CD14-positive monocyte (primary cell): ENCODE results near the gene C10orf67. TPM values are rescaled to one million over a fixed set of nuclear protein-coding genes. Genes with fewer than 3 reads are reported as not detected.

Experiments
- DNase-seq, 3 donors: peaks; one replicate each; pipeline ENCODE4 v3.0.0-alpha.2; 2011 to 2022
- H2AFZ ChIP-seq: 2 replicates; pipeline ENCODE4 v1.6.0; 2012; ENCODE audit warnings: mild to moderate bottlenecking, low read depth, low read length, inconsistent platforms; ENCODE audit not compliant: insufficient read depth, poor library complexity, severe bottlenecking
- H3K27ac ChIP-seq, 2 donors: 1 replicate in 1 of 2; 2 replicates in 1 of 2; pipeline ENCODE4 v1.5.1; 2012 to 2013; ENCODE audit warnings: low read length in 2 of 2, control low read depth in 1 of 2, inconsistent platforms in 1 of 2, low read depth in 1 of 2, mild to moderate bottlenecking in 1 of 2
- H3K27me3 ChIP-seq, 2 donors: one replicate each; pipeline versions ENCODE4 v1.6.0 to v1.6.1; 2011 to 2013; ENCODE audit warnings: low read length in 2 of 2; ENCODE audit not compliant: control insufficient read depth in 2 of 2, insufficient read depth in 2 of 2
- H3K36me3 ChIP-seq, 2 donors: replicated peaks in 1 of 2; 1 replicate in 1 of 2; 2 replicates in 1 of 2; pipeline versions ENCODE4 v1.5.1 to v1.6.1; 2012 to 2013; ENCODE audit warnings: low read length in 2 of 2, control low read depth in 1 of 2, inconsistent platforms in 1 of 2, mild to moderate bottlenecking in 1 of 2; ENCODE audit not compliant: insufficient read depth in 2 of 2, control insufficient read depth in 1 of 2
- H3K4me1 ChIP-seq, 2 donors: 1 replicate in 1 of 2; 2 replicates in 1 of 2; pipeline versions ENCODE4 v1.5.1 to v1.6.1; 2012 to 2013; ENCODE audit warnings: low read length in 2 of 2, control low read depth in 1 of 2, inconsistent platforms in 1 of 2, mild to moderate bottlenecking in 1 of 2, moderate library complexity in 1 of 2; ENCODE audit not compliant: insufficient read depth in 2 of 2, control insufficient read depth in 1 of 2
- H3K4me2 ChIP-seq: replicated peaks from 2 replicates; pipeline ENCODE3; 2012; ENCODE audit warnings: low read length, moderate library complexity, mild to moderate bottlenecking; ENCODE audit not compliant: poor library complexity, severe bottlenecking; ENCODE audit errors: extremely low read depth
- H3K4me3 ChIP-seq, 3 experiments: fragments of 200-600 bp in 1 of 3; sonication (generic) in 1 of 3; replicated peaks in 1 of 3; 1 replicate in 2 of 3; 2 replicates in 1 of 3; pipeline ENCODE4 v1.5.1; 2011 to 2013; ENCODE audit warnings: low read length in 3 of 3, mild to moderate bottlenecking in 3 of 3, control low read depth in 2 of 3, low read depth in 2 of 3, inconsistent platforms in 1 of 3, moderate library complexity in 1 of 3
- H3K79me2 ChIP-seq: 2 replicates; pipeline ENCODE4 v1.6.0; 2012; ENCODE audit warnings: mild to moderate bottlenecking, control low read depth, inconsistent platforms, low read length, moderate library complexity; ENCODE audit not compliant: insufficient read depth
- H3K9ac ChIP-seq: 2 replicates; pipeline ENCODE4 v1.6.0; 2017; ENCODE audit warnings: low read length, mild to moderate bottlenecking; ENCODE audit not compliant: insufficient read depth, poor library complexity, severe bottlenecking
- H3K9me3 ChIP-seq, 2 donors: replicated peaks in 1 of 2; 1 replicate in 1 of 2; 2 replicates in 1 of 2; pipeline versions ENCODE4 v1.5.1 to v1.6.1; 2012 to 2013; ENCODE audit warnings: low read length in 2 of 2, control low read depth in 1 of 2; ENCODE audit not compliant: control insufficient read depth in 1 of 2, insufficient read depth in 1 of 2
- H4K20me1 ChIP-seq: 2 replicates; pipeline ENCODE4 v1.6.0; 2012; ENCODE audit warnings: mild to moderate bottlenecking, low read length, control low read depth, moderate library complexity; ENCODE audit not compliant: insufficient read depth
- H3K27ac Mint-ChIP-seq, 7 donors: one replicate each; pipeline ENCODE4 v1.8.0; 2020; ENCODE audit warnings: mild to moderate bottlenecking in 7 of 7, mixed read lengths in 7 of 7, moderate library complexity in 6 of 7, inconsistent platforms in 2 of 7
- H3K27me3 Mint-ChIP-seq, 3 donors: one replicate each; pipeline ENCODE4 v1.8.0; 2021 to 2022; ENCODE audit warnings: low read depth in 3 of 3, mild to moderate bottlenecking in 3 of 3, mixed read lengths in 3 of 3, moderate library complexity in 3 of 3, inconsistent platforms in 1 of 3
- H3K36me3 Mint-ChIP-seq, 2 donors: one replicate each; pipeline ENCODE4 v1.8.0; 2020; ENCODE audit warnings: mixed read lengths in 2 of 2, inconsistent platforms in 1 of 2, mild to moderate bottlenecking in 1 of 2
- H3K4me1 Mint-ChIP-seq: one replicate; pipeline ENCODE4 v1.8.0; 2020; ENCODE audit warnings: mild to moderate bottlenecking, mixed read lengths
- H3K4me3 Mint-ChIP-seq, 2 donors: one replicate each; pipeline ENCODE4 v1.8.0; 2020; ENCODE audit warnings: mild to moderate bottlenecking in 2 of 2, mixed read lengths in 2 of 2, moderate library complexity in 1 of 2
- H3K9me3 Mint-ChIP-seq, 7 donors: one replicate each; pipeline ENCODE4 v1.8.0; 2020 to 2022; ENCODE audit warnings: mixed read lengths in 7 of 7, mild to moderate bottlenecking in 6 of 7, moderate library complexity in 6 of 7, inconsistent platforms in 2 of 7
- CTCF ChIP-seq: fragments of 200-600 bp; IDR thresholded peaks from one replicate; pipeline ENCODE4 v1.8.0; 2022; ENCODE audit warnings: antibody characterized with exemption, mild to moderate bottlenecking
- WGBS: methylation state at CpG from one replicate; pipeline ENCODE4 v1.1.5; 2013; ENCODE audit warnings: missing lambda C conversion rate; ENCODE audit not compliant: insufficient coverage; 5-methylcytosine and 5-hydroxymethylcytosine counted together
- intact Hi-C, 2 donors: fragments of 100-400 bp; cut with micrococcal nuclease; formaldehyde crosslinking; loops; one replicate each; pipeline versions ENCODE4 v1.15.0 to v1.15.1; 2023
- polyA plus RNA-seq, 3 donors: library from polyadenylated mRNA; depleted of rRNA in 1 of 3; unstranded in 2 of 3; stranded (reverse) in 1 of 3; fragments of 300-500 nt in 2 of 3; fragments of >200 nt in 1 of 3; fragmentation: Illumina TruSeq in 2 of 3; gene quantifications; 1 replicate in 2 of 3; 2 replicates in 1 of 3; pipeline ENCODE4 v1.2.3, GENCODE V29; 2012 to 2021

The C10orf67 gene
- polyA plus RNA-seq, 3 donors = not detected

- peaks cover 11% of the 10 kb centered on the region for H3K4me1 Mint-ChIP-seq
- intact Hi-C loops = loop anchor here in 1 of 2 donors (10.0 kb wide), 1 partner anchor 314 kb away; no protein-coding TSS in a partner anchor
- no peak overlapping the region for H3K27ac Mint-ChIP-seq
- H3K36me3 ChIP-seq = no peaks in the 10 kb centered on the region
- peaks cover 0 to 4% of the 10 kb centered on the region in 2 donors for H3K9me3 ChIP-seq
- H3K36me3 Mint-ChIP-seq = peaks cover 0 to 4% of the 10 kb centered on the region in 2 donors
- H3K4me3 ChIP-seq = no peak overlapping the region
- H4K20me1 ChIP-seq = no peaks in the 10 kb centered on the region
- H3K27ac ChIP-seq = no peak overlapping the region
- H3K9me3 Mint-ChIP-seq = peaks cover 0 to 18% (median 4%) of the 10 kb centered on the region in 7 donors
- no peak for DNase-seq
- peaks cover 46 to 61% (median 51%) of the 10 kb centered on the region in 3 donors for H3K27me3 Mint-ChIP-seq
- no peak overlapping the region for H2AFZ ChIP-seq
- TF ChIP-seq CTCF = no peak
- WGBS = 100% methylated on average over 1 of the region's 4 CpGs
- peak overlapping the region in 1 of 2 donors; percentile 0 for H3K4me3 Mint-ChIP-seq
- H3K9ac ChIP-seq = no peak overlapping the region
- no peak overlapping the region for H3K4me2 ChIP-seq
- H3K79me2 ChIP-seq = no peaks in the 10 kb centered on the region
- H3K27me3 ChIP-seq = peaks cover 28 to 38% of the 10 kb centered on the region in 2 donors
- H3K4me1 ChIP-seq = peaks cover 6 to 8% of the 10 kb centered on the region in 2 donors
Observed at GRCh38 chr10:23340354-23340753, 4.2 kb downstream of the C10orf67 start.

GRCh38 chr10:23338886-23339285 is 5.7 kb downstream of the C10orf67 start:
- H3K4me1 ChIP-seq = no peaks in the 10 kb centered on the region
- no peak overlapping the region for H3K27ac ChIP-seq
- TF ChIP-seq CTCF = no peak
- H3K9ac ChIP-seq = no peak overlapping the region
- Mint-ChIP-seq H3K36me3 (no peaks in the 10 kb centered on the region), H3K4me3 (no peak overlapping the region), H3K4me1 (peaks cover 5% of the 10 kb centered on the region), H3K27ac (no peak overlapping the region), H3K9me3 (peaks cover 0 to 13% (median 2%) of the 10 kb centered on the region in 7 donors), H3K27me3 (peaks cover 40 to 52% (median 41%) of the 10 kb centered on the region in 3 donors)
- no peaks in the 10 kb centered on the region for H4K20me1 ChIP-seq
- peaks cover 16 to 25% of the 10 kb centered on the region in 2 donors for H3K27me3 ChIP-seq
- intact Hi-C loops = no loop called here
- H2AFZ ChIP-seq = no peak overlapping the region
- no CpG with 5 or more reads among the region's 1 CpG for WGBS
- DNase-seq = no peak
- H3K4me3 ChIP-seq = no peak overlapping the region
- H3K36me3 ChIP-seq = no peaks in the 10 kb centered on the region
- no peaks in the 10 kb centered on the region for H3K79me2 ChIP-seq
- peaks cover 0 to 4% of the 10 kb centered on the region in 2 donors for H3K9me3 ChIP-seq
- H3K4me2 ChIP-seq = no peak overlapping the region
